Pulmonary artery endothelial cell (primary cell): ENCODE data around the gene DHX40. TPM values are rescaled to one million over a fixed set of nuclear protein-coding genes. Genes with fewer than 3 reads are reported as not detected.
"Not testable (repeated sequence)": the region's sequence is repeated elsewhere in the genome, so short reads cannot be mapped to it uniquely, and the experiment has no call there.

Experiments
- DNase-seq: peaks from one replicate; pipeline ENCODE4 v3.0.0-alpha.2; 2011; ENCODE audit warnings: low read depth, low spot score
- total RNA-seq: library from RNA; depleted of rRNA; stranded (reverse); fragments of >200 nt; gene quantifications from 2 replicates; pipeline ENCODE4 v1.2.3, GENCODE V29; 2014

Gene DHX40
- 57.6 and 58.6 TPM in 2 replicates for total RNA-seq

- peak; percentile 87 for DNase-seq
Measured at GRCh38 chr17:59565171-59565958, at the start of gene DHX40. Gene DHX40 (plus strand): TSS chr17:59565610. CDS start chr17:59565672, 62 bp downstream.

- DNase-seq = no peak
Measured at GRCh38 chr17:59516451-59516850, 49.0 kb upstream of the DHX40 start.

GRCh38 chr17:59519132-59519531 lies 46.3 kb upstream of the DHX40 start:
- no peak for DNase-seq

- no peak for DNase-seq
Measured at GRCh38 chr17:59520251-59520650, 45.2 kb upstream of the DHX40 start.

- DNase-seq = no peak
Measured at GRCh38 chr17:59521465-59522126, 43.8 kb upstream of the DHX40 start.

GRCh38 chr17:59524930-59525329 lies 40.5 kb upstream of the DHX40 start:
- DNase-seq = not testable (repeated sequence)

GRCh38 chr17:59525668-59526067 lies 39.7 kb upstream of the DHX40 start:
- DNase-seq = no peak

GRCh38 chr17:59526451-59526850 lies 39.0 kb upstream of the DHX40 start:
- no peak for DNase-seq

- no peak for DNase-seq
Measured at GRCh38 chr17:59527325-59527917, 38.0 kb upstream of the DHX40 start.

- DNase-seq = no peak
Measured at GRCh38 chr17:59527931-59528330, 37.5 kb upstream of the DHX40 start.

GRCh38 chr17:59530531-59530930 lies 34.9 kb upstream of the DHX40 start:
- no peak for DNase-seq

GRCh38 chr17:59533694-59534093 lies 31.7 kb upstream of the DHX40 start:
- no peak for DNase-seq

GRCh38 chr17:59534583-59534982 lies 30.8 kb upstream of the DHX40 start:
- no peak for DNase-seq

GRCh38 chr17:59538195-59538909 lies 27.1 kb upstream of the DHX40 start:
- DNase-seq = no peak

GRCh38 chr17:59542960-59543635 lies 22.3 kb upstream of the DHX40 start:
- DNase-seq = no peak

- DNase-seq = no peak
Measured at GRCh38 chr17:59545942-59546341, 19.5 kb upstream of the DHX40 start.

- DNase-seq = no peak
Measured at GRCh38 chr17:59547131-59547915, 18.1 kb upstream of the DHX40 start.

- not testable (repeated sequence) for DNase-seq
Measured at GRCh38 chr17:59548985-59549384, 16.4 kb upstream of the DHX40 start.

GRCh38 chr17:59550703-59551102 lies 14.7 kb upstream of the DHX40 start:
- DNase-seq = no peak

- no peak for DNase-seq
Measured at GRCh38 chr17:59558039-59558438, 7.4 kb upstream of the DHX40 start.
